ENCODE measurements around the gene TNNT2.

Gene TNNT2

DNA sequence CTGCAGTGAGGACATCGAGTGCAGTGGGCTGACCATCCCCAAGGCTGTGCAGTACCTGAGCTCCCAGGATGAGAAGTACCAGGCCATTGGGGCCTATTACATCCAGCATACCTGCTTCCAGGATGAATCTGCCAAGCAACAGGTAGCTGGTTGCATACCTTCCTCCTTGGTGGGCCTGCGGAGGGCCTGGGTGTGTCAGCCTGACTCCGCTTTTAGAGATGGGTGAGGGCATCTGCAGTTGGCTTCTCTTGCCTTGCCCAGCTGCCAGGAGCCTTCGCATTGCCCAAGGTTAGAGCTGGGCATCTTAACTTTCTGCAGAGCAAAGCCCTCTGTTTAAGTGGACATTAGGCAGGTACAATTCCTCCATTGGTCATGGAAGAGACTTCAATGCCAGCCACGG lies 60.9 kb downstream of the TNNT2 start:
- no peak for DNase-seq (ENCODE audit: low read depth in 2 of 2)

DNA sequence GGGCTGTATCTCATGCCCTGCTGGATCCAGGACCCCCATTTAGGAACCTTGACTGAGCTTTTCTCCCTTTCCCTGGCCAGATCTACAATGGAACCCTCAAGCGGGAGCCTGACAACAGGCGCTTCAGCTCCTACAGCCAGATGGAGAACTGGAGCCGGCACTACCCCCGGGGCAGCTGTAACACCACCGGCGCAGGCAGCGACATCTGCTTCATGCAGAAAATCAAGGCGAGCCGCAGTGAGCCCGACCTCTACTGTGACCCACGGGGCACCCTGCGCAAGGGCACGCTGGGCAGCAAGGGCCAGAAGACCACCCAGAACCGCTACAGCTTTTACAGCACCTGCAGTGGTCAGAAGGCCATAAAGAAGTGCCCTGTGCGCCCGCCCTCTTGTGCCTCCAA lies 64.4 kb downstream of the TNNT2 start:
- DNase-seq (ENCODE audit: low read depth in 2 of 2), result no peak

DNA sequence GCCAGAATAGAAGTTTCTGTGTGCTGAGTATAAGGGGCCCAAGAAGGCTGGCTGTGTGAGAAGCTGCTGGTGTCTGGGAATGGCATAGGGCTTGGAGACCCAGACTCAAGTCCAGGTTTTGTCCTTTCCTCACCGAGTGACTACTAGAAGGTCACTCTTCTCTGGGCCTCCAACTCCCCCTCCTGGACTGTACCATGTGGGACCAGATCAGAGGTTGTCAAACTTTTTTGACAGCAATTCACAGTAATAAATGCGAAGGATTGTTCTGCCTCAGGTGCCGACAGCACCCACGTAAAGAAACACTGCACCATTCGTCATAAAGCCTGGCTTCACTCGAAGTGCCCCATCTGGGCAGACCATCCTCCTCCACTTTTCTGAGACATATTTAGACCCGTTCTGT lies 65.2 kb downstream of the TNNT2 start:
- DNase-seq (ENCODE audit: low read depth in 2 of 2), result no peak

DNA sequence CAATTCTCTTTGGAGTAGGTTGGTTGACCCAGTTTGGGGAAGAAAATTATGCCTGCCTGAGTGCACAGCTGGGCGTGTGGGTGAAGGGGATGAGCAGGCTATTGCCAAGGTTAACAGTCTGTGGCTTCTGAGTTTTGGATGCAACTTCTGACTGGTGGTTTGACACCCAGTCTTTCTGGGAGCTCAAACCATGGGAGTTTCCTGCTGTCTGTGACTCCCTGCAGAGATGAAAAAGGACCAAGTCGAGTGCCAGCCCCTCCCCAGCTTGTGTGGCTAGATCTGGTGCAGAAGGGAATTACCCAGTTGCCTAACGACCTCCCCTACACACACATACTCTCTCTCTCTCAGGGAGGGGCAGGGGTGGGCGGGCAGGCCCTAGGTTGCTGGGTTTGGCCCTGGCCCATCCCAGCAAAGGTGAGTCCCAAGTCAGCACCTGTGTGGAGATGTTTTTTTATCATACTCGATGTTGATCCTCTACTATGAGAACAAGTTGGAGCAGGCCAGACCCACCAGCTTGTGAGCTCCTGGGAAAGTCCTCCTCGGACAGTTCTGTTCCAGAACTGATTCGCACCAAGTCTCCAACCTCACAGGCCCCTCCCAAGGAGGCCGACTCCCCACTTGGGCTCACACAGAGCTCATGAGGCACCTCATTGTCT lies 66.0 kb downstream of the TNNT2 start:
- DNase-seq (ENCODE audit: low read depth in 2 of 2), result no peak

DNA sequence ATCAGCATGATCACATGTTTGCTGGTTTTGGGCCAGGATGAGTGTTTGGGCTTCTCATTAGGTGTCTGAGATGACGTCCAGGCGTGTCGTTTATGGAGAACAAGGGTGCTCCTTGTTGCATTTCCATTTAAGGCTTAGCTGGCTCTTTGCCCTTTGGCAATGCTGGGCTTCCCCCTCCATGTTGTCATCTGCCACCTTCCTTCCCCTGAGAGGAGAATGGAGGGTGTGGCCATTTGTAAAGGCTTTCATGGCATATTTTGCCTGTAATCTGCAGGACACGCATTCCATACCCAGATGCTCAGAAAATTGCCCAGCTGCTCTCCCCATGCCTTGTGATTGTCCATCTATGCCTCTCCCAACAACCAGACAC lies 66.5 kb downstream of the TNNT2 start:
- no peak for DNase-seq (ENCODE audit: low read depth in 2 of 2)

DNA sequence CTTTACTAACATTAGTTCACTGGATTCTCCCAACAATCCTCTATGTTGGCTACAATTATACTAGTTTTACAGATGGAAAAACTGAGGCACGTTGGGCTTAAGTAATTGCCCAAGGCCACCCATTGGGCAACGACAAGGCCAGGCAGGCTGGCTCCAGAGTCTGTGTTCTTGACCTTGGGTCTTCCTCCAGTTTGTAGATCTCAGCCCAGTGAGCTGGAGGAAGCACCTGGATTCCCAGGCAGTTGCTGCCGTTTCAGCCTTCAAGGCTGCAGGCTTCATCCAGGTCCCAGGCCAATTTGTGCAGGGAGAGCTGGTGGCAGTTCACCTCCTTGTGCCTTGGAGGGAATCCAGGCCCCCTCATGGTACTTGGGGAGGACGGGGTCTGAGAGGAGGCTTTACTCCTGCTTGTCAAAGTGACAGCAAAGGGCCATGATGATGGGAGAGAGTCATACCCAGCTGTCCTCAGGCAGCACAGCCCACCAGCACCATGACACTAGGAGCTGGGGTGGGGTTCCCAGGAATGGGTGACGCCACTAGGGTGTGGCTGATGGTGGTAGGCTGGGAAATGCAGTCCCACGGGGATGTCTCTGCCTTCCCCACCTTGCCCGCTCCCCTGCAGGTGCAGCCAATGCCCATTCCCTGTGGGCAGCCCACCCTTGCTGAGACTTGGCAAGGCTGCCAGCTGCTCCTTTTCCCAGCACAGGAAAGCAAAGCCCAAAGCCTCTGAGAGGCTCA lies 67.1 kb downstream of the TNNT2 start:
- no peak for DNase-seq (ENCODE audit: low read depth in 2 of 2)

DNA sequence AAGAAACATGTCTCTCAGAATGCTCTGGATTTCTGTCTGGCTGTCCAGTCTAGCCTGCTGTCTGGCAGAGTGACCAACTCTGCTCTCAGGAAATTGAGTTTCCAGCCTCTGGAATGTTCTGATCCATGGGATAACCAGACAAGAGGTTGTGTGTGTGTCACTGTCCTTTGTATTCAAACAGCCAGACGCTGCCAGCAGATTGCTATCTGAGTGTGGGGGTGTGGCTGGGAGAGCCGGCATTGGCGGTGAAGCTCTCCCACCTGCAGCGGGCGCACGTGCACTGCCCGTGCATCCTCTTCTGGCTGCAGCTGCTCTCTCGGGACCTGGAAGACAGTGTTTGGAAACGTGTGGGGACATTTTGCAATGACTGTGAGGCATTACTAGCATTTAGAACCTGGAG lies 68.1 kb downstream of the TNNT2 start:
- no peak for DNase-seq (ENCODE audit: low read depth in 2 of 2)
